Upper lobe of left lung (tissue), 4 donors: ENCODE measurements around the gene NDUFB2.

Source experiments
- EP300 ChIP-seq, 4 donors: sonication (generic); formaldehyde crosslinking; IDR thresholded peaks; one replicate each; pipeline ENCODE4 v1.5.1; 2017; ENCODE audit warnings: antibody characterized with exemption in 4 of 4, control low read depth in 2 of 4
- POLR2A ChIP-seq, 4 donors: fragments of 450-650 bp; IDR thresholded peaks; one replicate each; pipeline ENCODE4 v1.5.1; 2016 to 2017; ENCODE audit warnings: antibody characterized with exemption in 4 of 4, mild to moderate bottlenecking in 2 of 4
- POLR2AphosphoS5 ChIP-seq, 2 donors: sonication (generic); formaldehyde crosslinking; IDR thresholded peaks; one replicate each; pipeline ENCODE4 v1.5.1; 2017; ENCODE audit warnings: antibody characterized with exemption in 2 of 2
- TF ChIP-seq, protein P1 (sequence below), 6 experiments: fragments of 450-650 bp in 4 of 6; fragments of 200-600 bp in 2 of 6; sonication (generic) in 2 of 6; IDR thresholded peaks; one replicate each; pipeline ENCODE4 v1.5.1; 2016 to 2019; ENCODE audit warnings: antibody characterized with exemption in 6 of 6

DNA sequence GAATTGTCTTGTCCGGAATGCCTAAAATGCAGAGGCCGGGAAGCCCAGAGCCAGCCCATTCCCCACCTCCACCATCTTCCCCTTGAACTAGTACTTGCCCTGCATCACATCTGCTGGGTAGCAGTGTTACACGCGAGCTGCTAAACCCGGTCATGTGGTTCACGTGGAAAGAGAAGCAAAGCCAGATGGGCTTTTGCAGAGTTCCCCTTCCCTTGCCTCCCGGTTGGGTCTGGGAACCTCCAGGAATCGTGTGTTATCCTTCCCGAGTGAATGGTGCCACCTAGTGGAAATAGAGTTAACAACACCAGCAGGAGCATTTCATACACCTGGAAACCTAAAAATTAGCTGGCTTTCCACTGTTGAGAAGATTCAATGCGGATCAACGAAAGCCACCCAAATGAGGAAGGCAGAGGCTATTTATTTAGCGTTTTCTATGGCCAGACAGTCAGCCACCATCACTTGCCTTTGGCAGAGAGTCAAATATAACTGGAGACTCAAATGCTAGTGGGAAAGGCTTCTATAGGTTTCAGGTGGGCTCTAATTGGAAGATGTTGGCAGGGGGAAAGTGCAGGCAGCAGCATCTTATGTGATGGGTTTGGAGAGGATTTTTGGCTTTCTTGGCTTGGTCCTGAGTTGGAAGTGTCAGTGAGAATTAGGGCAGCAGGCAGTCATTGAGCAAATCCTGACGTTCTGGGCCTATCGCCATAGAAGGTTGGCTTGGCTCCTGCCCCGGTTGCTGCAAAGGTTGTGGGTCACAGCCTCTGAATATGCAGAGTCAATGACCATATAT is 43.0 kb upstream of the NDUFB2 start:
- TF ChIP-seq, protein P1, sequence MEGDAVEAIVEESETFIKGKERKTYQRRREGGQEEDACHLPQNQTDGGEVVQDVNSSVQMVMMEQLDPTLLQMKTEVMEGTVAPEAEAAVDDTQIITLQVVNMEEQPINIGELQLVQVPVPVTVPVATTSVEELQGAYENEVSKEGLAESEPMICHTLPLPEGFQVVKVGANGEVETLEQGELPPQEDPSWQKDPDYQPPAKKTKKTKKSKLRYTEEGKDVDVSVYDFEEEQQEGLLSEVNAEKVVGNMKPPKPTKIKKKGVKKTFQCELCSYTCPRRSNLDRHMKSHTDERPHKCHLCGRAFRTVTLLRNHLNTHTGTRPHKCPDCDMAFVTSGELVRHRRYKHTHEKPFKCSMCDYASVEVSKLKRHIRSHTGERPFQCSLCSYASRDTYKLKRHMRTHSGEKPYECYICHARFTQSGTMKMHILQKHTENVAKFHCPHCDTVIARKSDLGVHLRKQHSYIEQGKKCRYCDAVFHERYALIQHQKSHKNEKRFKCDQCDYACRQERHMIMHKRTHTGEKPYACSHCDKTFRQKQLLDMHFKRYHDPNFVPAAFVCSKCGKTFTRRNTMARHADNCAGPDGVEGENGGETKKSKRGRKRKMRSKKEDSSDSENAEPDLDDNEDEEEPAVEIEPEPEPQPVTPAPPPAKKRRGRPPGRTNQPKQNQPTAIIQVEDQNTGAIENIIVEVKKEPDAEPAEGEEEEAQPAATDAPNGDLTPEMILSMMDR (IDR thresholded peaks at IDR 0.05) = peak; percentile 69 to 86 (median 78)
- TF ChIP-seq POLR2A (IDR thresholded peaks at IDR 0.05) (no peak), EP300 (IDR thresholded peaks at IDR 0.05) (no peak), POLR2AphosphoS5 (IDR thresholded peaks at IDR 0.05) (no peak)
